Measurements from ENCODE around the gene NCKIPSD. TPM values are rescaled to one million over a fixed set of nuclear protein-coding genes. Genes with fewer than 3 reads are reported as not detected.

Gene NCKIPSD
- total and polyA plus RNA-seq, 2 donors (not counting 3 experiments of a cell fraction or from before 2014, with no cell fraction given) = 12.8 to 19.1 TPM

- H3K4me3 ChIP-seq (replicated peaks in 1 of 3; ENCODE audit: insufficient read depth in 1 of 3, low read depth in 1 of 3, low read length in 3 of 3) = no peak overlapping the region
- FAIRE-seq = no peak
- TF ChIP-seq CTCF (IDR thresholded peaks at IDR 0.05; ENCODE audit: extremely low read depth in 1 of 2, insufficient read depth in 1 of 2, low read depth in 1 of 2, low read length in 2 of 2) (no peak), EZH2 (IDR thresholded peaks at IDR 0.05; ENCODE audit: borderline replicate concordance, low read depth, low read length, severe bottlenecking) (no peak), GATA2 (IDR thresholded peaks at IDR 0.05; ENCODE audit: insufficient read depth, insufficient read length, low read depth, low read length) (no peak), FOS (IDR thresholded peaks at IDR 0.05; ENCODE audit: borderline replicate concordance, insufficient read depth, low read length) (no peak), MYC (IDR thresholded peaks at IDR 0.05; ENCODE audit: low read depth, low read length) (no peak), POLR2A (IDR thresholded peaks at IDR 0.05; ENCODE audit: low read depth, low read length) (no peak), POLR2AphosphoS5 (IDR thresholded peaks at IDR 0.05; ENCODE audit: insufficient read depth, low read depth, low read length) (no peak), JUN (IDR thresholded peaks at IDR 0.05; ENCODE audit: borderline replicate concordance, insufficient read depth, insufficient read length, low read depth) (no peak), MAX (IDR thresholded peaks at IDR 0.05; ENCODE audit: insufficient read depth, insufficient read length) (no peak)
- no peaks in the 10 kb centered on the region for H3K27me3 ChIP-seq (ENCODE audit: control insufficient read depth in 2 of 2, insufficient read depth in 2 of 2, low read length in 2 of 2)
- H2AFZ ChIP-seq (ENCODE audit: low read depth, low read length) = no peak overlapping the region
- no peaks in the 10 kb centered on the region for H4K20me1 ChIP-seq (replicated peaks; ENCODE audit: control insufficient read depth, extremely low read depth, insufficient read depth, low read length)
- no peak for DNase-seq (ENCODE audit: low read depth, low spot score)
- no peaks in the 10 kb centered on the region for H3K79me2 ChIP-seq (ENCODE audit: control insufficient read depth, insufficient read depth, low read length)
- H3K9me3 ChIP-seq (replicated peaks; ENCODE audit: control insufficient read depth, insufficient read depth, low read length) = no peaks in the 10 kb centered on the region
- intact Hi-C loops (cut with micrococcal nuclease) = no loop called here
- no peak overlapping the region for H3K27ac ChIP-seq (ENCODE audit: insufficient read depth, low read depth, low read length)
- dilution Hi-C loops (cut with MboI; ENCODE audit: extremely low pct_ligation_motif_present, low sequenced_read_pairs) = no loop called here
- peaks cover 6% of the 10 kb centered on the region for H3K4me1 ChIP-seq (ENCODE audit: control insufficient read depth, extremely low read depth, insufficient read depth, low read length)
- CTCF ChIA-PET = no interaction called here
- H3K9me1 ChIP-seq (replicated peaks; ENCODE audit: control insufficient read depth, extremely low read depth, insufficient read depth, low read length) = no peaks in the 10 kb centered on the region
- H3K4me2 ChIP-seq (ENCODE audit: insufficient read depth, low read length) = no peak overlapping the region
- H3K9ac ChIP-seq (replicated peaks; ENCODE audit: extremely low read depth, insufficient read depth, low read length) = no peak overlapping the region
- no TSS peak for BruUV-seq (replicated peaks)
- peaks cover 2 to 12% of the 10 kb centered on the region in 2 experiments for H3K36me3 ChIP-seq (ENCODE audit: control insufficient read depth in 2 of 2, extremely low read depth in 1 of 2, insufficient read depth in 2 of 2, low read length in 2 of 2)
- POLR2A ChIA-PET = no interaction called here
Measured at GRCh38 chr3:48678566-48679380, 6.9 kb downstream of the NCKIPSD start.

Measured in endothelial cell of umbilical vein (primary cell).